KMS-11 (cell line): ENCODE results near the gene NES.

Experiments
- H2AFZ ChIP-seq: fragments of 200-600 bp; sonication (generic); 2 replicates; pipeline ENCODE4 v1.6.1; 2016; ENCODE audit warnings: antibody characterized with exemption, mixed run types, low read depth
- H3K27ac ChIP-seq: fragments of 200-600 bp; sonication (generic); 2 replicates; pipeline ENCODE4 v1.6.1; 2016; ENCODE audit warnings: mild to moderate bottlenecking, mixed run types
- H3K27me3 ChIP-seq: fragments of 200-600 bp; sonication (generic); 2 replicates; pipeline ENCODE4 v1.6.1; 2017; ENCODE audit warnings: mild to moderate bottlenecking, low read depth, mixed run types, moderate library complexity; ENCODE audit not compliant: insufficient read depth
- H3K36me3 ChIP-seq: fragments of 200-600 bp; sonication (generic); 2 replicates; pipeline ENCODE4 v1.6.1; 2017; ENCODE audit warnings: mild to moderate bottlenecking, mixed run types; ENCODE audit not compliant: insufficient read depth
- H3K4me1 ChIP-seq: fragments of 200-600 bp; sonication (generic); 2 replicates; pipeline ENCODE4 v1.6.1; 2016; ENCODE audit warnings: mild to moderate bottlenecking, low read depth, mixed run types; ENCODE audit not compliant: poor library complexity, severe bottlenecking
- H3K4me2 ChIP-seq: fragments of 200-600 bp; sonication (generic); 2 replicates; pipeline ENCODE4 v1.7.0; 2016; ENCODE audit warnings: mild to moderate bottlenecking, mixed run types
- H3K4me3 ChIP-seq: fragments of 200-600 bp; sonication (generic); IDR thresholded peaks from 2 replicates; pipeline ENCODE4 v1.6.1; 2017; ENCODE audit warnings: low read depth, low read length, mixed read lengths; ENCODE audit not compliant: insufficient read depth
- H3K79me2 ChIP-seq: fragments of 200-600 bp; sonication (generic); 2 replicates; pipeline ENCODE4 v1.6.1; 2016; ENCODE audit warnings: low read depth, mixed run types; ENCODE audit not compliant: insufficient read depth
- H3K9ac ChIP-seq: fragments of 200-600 bp; sonication (generic); 2 replicates; pipeline ENCODE4 v1.6.1; 2016; ENCODE audit warnings: mild to moderate bottlenecking, mixed run types
- H4K20me1 ChIP-seq: fragments of 200-600 bp; sonication (generic); 2 replicates; pipeline ENCODE4 v1.6.1; 2016; ENCODE audit warnings: mild to moderate bottlenecking, mixed run types; ENCODE audit not compliant: insufficient read depth
- TF ChIP-seq, protein P1 (sequence below): fragments of 200-600 bp; sonication (generic); conservative IDR thresholded peaks from 2 replicates; pipeline ENCODE4 v1.6.1; 2017; ENCODE audit warnings: low read depth, mild to moderate bottlenecking, antibody characterized with exemption, low read length, moderate library complexity, mixed read lengths

NES gene

DNA sequence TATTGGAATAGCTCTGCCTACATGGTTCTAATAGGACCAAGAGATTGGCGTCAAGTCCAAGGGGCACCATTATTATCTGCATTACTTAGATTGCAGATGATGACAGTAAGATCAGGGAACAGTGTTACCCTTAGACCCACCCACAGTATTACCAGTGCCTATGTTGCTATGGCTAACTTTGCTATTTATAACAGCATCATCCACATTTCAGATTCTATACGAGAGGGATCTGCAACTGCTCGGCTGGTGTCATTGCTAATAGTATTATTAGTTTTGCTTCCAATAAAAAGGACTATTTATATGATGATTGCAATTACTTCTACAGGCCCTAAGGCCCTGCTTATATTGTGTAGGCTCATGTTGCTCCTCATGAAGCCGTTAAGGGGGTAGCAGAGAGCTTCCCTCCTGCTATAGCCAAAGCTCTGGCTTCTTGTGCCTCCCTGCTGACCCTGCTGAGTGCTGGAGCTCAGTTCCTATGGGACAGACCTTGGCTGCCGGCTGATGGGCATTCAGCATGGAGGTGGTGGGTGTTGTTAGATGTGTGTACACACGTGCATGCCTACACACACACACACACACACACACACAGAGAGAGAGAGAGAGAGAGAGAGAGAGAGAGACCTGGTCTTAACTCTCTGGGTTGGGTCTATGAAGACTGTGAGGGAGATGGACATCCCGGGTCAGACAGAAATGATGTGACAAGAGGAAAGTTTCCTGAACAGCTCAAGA lies 34.0 kb downstream of the NES start:
- no peak overlapping the region for H3K4me2 ChIP-seq
- H3K36me3 ChIP-seq, result no peaks in the 10 kb centered on the region
- no peak overlapping the region for H3K4me3 ChIP-seq
- no peaks in the 10 kb centered on the region for H4K20me1 ChIP-seq
- H3K27ac ChIP-seq, result no peak overlapping the region
- H3K4me1 ChIP-seq, result peaks cover 15% of the 10 kb centered on the region
- no peaks in the 10 kb centered on the region for H3K79me2 ChIP-seq
- no peak overlapping the region for H3K9ac ChIP-seq
- TF ChIP-seq, protein P1, sequence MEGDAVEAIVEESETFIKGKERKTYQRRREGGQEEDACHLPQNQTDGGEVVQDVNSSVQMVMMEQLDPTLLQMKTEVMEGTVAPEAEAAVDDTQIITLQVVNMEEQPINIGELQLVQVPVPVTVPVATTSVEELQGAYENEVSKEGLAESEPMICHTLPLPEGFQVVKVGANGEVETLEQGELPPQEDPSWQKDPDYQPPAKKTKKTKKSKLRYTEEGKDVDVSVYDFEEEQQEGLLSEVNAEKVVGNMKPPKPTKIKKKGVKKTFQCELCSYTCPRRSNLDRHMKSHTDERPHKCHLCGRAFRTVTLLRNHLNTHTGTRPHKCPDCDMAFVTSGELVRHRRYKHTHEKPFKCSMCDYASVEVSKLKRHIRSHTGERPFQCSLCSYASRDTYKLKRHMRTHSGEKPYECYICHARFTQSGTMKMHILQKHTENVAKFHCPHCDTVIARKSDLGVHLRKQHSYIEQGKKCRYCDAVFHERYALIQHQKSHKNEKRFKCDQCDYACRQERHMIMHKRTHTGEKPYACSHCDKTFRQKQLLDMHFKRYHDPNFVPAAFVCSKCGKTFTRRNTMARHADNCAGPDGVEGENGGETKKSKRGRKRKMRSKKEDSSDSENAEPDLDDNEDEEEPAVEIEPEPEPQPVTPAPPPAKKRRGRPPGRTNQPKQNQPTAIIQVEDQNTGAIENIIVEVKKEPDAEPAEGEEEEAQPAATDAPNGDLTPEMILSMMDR, result no peak
- H2AFZ ChIP-seq, result no peak overlapping the region
- H3K27me3 ChIP-seq, result peaks cover 98% of the 10 kb centered on the region

DNA sequence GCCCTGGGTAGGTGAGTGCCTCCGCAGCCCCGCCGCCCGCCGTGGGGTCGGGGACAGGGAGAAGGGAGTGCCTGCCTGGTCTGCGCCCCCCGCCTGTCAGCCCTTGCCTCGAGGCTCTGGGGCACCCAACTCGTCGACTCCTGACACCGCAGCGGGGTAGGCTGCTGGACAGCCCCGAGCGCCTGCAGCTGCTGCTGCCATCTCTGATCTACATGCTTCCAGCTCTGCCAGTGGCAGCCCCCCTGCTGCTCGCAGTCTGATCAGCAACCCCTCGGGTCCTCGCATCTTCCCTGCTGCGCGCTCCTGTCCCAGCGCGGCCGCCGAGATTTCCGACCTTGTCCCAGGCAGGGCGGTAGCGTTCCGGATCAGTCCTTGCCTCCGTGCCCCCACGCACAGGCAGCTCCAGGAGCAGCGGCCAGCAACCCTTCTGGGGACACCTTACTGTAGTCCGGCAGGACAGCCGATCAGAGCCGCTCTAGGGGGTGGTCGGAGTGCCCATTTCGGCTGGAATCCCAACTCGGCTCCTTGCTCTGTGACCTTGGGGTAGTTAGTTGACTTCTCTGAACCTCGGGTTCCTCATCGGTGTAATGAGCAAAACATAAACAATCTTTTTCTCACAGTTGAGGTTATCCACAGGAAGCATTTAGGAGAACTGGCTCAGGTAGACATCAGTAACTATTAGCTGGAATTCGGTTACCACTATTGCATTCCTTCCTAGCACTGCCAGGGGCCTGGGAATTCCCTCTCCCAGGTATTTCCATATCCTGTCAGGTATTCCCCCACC lies 34.8 kb downstream of the NES start:
- Histone ChIP-seq H3K4me1 (peaks cover 15% of the 10 kb centered on the region), H3K4me2 (no peak overlapping the region), H3K4me3 (no peak overlapping the region), H3K36me3 (no peaks in the 10 kb centered on the region), H2AFZ (no peak overlapping the region), H3K79me2 (no peaks in the 10 kb centered on the region), H4K20me1 (no peaks in the 10 kb centered on the region), H3K9ac (no peak overlapping the region), H3K27me3 (peaks cover 98% of the 10 kb centered on the region), H3K27ac (no peak overlapping the region)
- TF ChIP-seq, protein P1, result no peak

DNA sequence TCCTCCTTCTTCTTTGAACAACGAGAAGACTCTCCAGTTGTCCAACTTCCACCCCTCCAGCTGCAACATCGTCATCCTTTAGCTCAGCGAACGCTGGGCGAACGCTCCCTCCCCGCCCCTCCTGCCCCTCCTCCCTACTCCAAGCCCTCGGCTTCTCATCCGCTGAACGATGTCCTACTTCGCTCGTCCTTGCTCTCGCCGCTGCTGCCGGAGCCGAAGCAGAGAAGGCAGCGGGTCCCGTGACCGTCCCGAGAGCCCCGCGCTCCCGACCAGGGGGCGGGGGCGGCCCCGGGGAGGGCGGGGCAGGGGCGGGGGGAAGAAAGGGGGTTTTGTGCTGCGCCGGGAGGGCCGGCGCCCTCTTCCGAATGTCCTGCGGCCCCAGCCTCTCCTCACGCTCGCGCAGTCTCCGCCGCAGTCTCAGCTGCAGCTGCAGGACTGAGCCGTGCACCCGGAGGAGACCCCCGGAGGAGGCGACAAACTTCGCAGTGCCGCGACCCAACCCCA lies 35.4 kb downstream of the NES start, which contains the start of gene BCAN:
BCAN (plus strand) TSS at position 357 of the 504 bp plus-strand sequence. CDS start 3,938 bp downstream, outside the sequence.
- H2AFZ ChIP-seq, result no peak within 1 kb of the TSS
- H3K79me2 ChIP-seq, result no peaks in the 10 kb centered on the region
- TF ChIP-seq, protein P1, result no peak
- peaks cover 98% of the 10 kb centered on the region for H3K27me3 ChIP-seq
- H3K27ac ChIP-seq, result no peak within 1 kb of the TSS
- no peak within 1 kb of the TSS for H3K4me2 ChIP-seq
- H3K4me1 ChIP-seq, result peaks cover 15% of the 10 kb centered on the region
- H3K9ac ChIP-seq, result no peak within 1 kb of the TSS
- H3K4me3 ChIP-seq, result no peak within 1 kb of the TSS
- H4K20me1 ChIP-seq, result no peaks in the 10 kb centered on the region
- H3K36me3 ChIP-seq, result no peaks in the 10 kb centered on the region

DNA sequence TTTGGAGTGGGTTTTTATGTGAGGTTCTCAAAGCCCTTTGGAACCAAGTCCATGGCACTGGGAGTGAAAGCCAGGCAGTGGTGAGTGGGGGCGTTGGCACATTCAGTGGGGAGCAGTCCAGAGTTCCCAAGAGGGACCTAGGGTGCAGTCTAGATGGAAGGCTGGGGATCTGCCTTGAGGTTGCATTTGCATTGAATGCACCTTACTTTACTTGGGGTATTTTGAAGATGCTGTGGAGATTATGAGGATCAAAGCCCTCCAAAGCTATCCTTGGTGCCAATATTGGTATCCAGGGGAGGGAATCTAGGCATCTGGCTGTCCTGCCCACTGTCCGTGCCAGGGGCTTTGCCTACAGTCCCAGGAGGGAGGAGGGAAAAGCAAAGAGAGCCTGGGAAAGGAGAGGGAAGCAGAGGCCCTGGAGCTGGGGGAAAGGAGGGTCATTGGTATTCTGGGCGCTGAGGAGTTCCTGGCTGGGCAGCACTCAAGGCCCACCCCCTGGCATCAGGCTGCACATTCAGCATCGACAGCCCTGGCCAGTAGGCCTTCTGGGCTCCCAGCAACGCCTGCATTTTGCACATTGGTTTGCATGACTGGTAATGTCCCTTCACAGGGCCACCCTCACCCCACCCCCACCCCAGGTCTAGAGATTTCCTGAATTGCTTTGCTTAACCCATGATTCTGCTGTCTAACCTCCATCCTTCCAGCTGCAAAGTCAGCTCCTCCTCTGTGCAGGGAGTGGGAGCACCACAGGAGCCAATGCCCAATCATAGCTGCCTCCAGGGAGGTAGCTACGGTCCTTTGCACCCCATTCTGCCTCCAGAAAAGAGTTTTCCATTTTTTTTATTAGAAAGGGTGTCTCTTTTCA lies 36.1 kb downstream of the NES start:
- Histone ChIP-seq H2AFZ (no peak overlapping the region), H3K27me3 (peaks cover 97% of the 10 kb centered on the region), H3K36me3 (no peaks in the 10 kb centered on the region), H3K9ac (no peak overlapping the region), H3K4me3 (no peak overlapping the region), H3K4me1 (peaks cover 15% of the 10 kb centered on the region), H3K79me2 (no peaks in the 10 kb centered on the region), H3K4me2 (no peak overlapping the region), H4K20me1 (no peaks in the 10 kb centered on the region), H3K27ac (no peak overlapping the region)
- TF ChIP-seq, protein P1, result no peak
